H1 (cell line): ENCODE measurements around the gene CCDC102A. TPM values are rescaled to one million over a fixed set of nuclear protein-coding genes. Genes with fewer than 3 reads are reported as not detected.

ENCODE experiments used
- CTCF ChIA-PET: fragments of 300-600 bp; sonication (Branson Sonifier 250); formaldehyde crosslinking; loops from one replicate; lab custom pipeline; 2021; ENCODE audit not compliant: partially characterized antibody; lab: Charles Lee
- POLR2A ChIA-PET: fragments of 300-600 bp; sonication (Branson Sonifier 250); formaldehyde crosslinking; loops from one replicate; lab custom pipeline; 2021; ENCODE audit warnings: inconsistent platforms; ENCODE audit not compliant: partially characterized antibody; lab: Charles Lee
- DNase-seq, 2 experiments: peaks; one replicate each; pipeline versions ENCODE4 v3.0.0 to v3.0.0-alpha.2; 2010 to 2022; ENCODE audit warnings: low spot score in 2 of 2, low read depth in 1 of 2, mixed read lengths in 1 of 2
- FAIRE-seq: peaks from 2 replicates; lab custom pipeline; 2011; peaks lifted over from hg19 to GRCh38; lab: Jason Lieb, UNC
- H2AFZ ChIP-seq: 2 replicates; pipeline ENCODE4 v1.8.1; 2012; ENCODE audit warnings: low read length, inconsistent platforms
- H2AK5ac ChIP-seq: 2 replicates; pipeline ENCODE4 v1.6.1; 2013; ENCODE audit warnings: low read depth, low read length
- H2BK120ac ChIP-seq: replicated peaks from 2 replicates; pipeline ENCODE3; 2013; ENCODE audit warnings: low read depth, low read length, inconsistent platforms
- H2BK12ac ChIP-seq: 2 replicates; pipeline ENCODE4 v1.6.1; 2013; ENCODE audit warnings: low read depth, low read length
- H2BK15ac ChIP-seq: 2 replicates; pipeline ENCODE4 v1.6.1; 2013; ENCODE audit warnings: low read length
- H2BK20ac ChIP-seq: 2 replicates; pipeline ENCODE4 v1.6.1; 2013; ENCODE audit warnings: low read length
- H2BK5ac ChIP-seq: 2 replicates; pipeline ENCODE4 v1.6.1; 2013; ENCODE audit warnings: low read depth, low read length
- H3K14ac ChIP-seq: 2 replicates; pipeline ENCODE4 v1.6.1; 2013; ENCODE audit warnings: inconsistent platforms; ENCODE audit not compliant: insufficient read length
- H3K18ac ChIP-seq: 2 replicates; pipeline ENCODE4 v1.6.1; 2013; ENCODE audit warnings: low read length; ENCODE audit errors: extremely low read depth
- H3K23ac ChIP-seq: 2 replicates; pipeline ENCODE4 v1.6.1; 2013; ENCODE audit warnings: inconsistent platforms; ENCODE audit not compliant: insufficient read length
- H3K23me2 ChIP-seq: 2 replicates; pipeline ENCODE4 v1.6.1; 2013; ENCODE audit warnings: low read depth, low read length
- H3K27ac ChIP-seq: 2 replicates; pipeline ENCODE4 v1.6.1; 2011; ENCODE audit warnings: low read depth, low read length, inconsistent platforms
- H3K27me3 ChIP-seq, 4 experiments: replicated peaks in 1 of 4; 1 replicate in 1 of 4; 2 replicates in 3 of 4; pipeline versions ENCODE4 v1.6.1 to v1.8.1; 2011 to 2013; ENCODE audit warnings: low read length in 3 of 4, mild to moderate bottlenecking in 3 of 4, inconsistent platforms in 2 of 4, mixed read lengths in 2 of 4, moderate library complexity in 1 of 4; ENCODE audit not compliant: control insufficient read depth in 3 of 4, insufficient read depth in 3 of 4; ENCODE audit errors: extremely low read depth in 1 of 4
- H3K36me3 ChIP-seq, 4 experiments: 2 replicates each; pipeline versions ENCODE4 v1.6.1 to v1.8.1; 2011 to 2013; ENCODE audit warnings: mild to moderate bottlenecking in 4 of 4, low read length in 3 of 4, moderate library complexity in 2 of 4, control low read depth in 1 of 4, inconsistent platforms in 1 of 4; ENCODE audit not compliant: insufficient read depth in 4 of 4, control insufficient read depth in 2 of 4
- H3K4ac ChIP-seq: replicated peaks from 2 replicates; pipeline ENCODE3; 2013; ENCODE audit warnings: low read length, low read depth, mixed read lengths, inconsistent platforms; ENCODE audit not compliant: insufficient read length
- H3K4me1 ChIP-seq, 4 experiments: replicated peaks in 1 of 4; 1 replicate in 1 of 4; 2 replicates in 3 of 4; pipeline versions ENCODE4 v1.6.1 to v1.8.1; 2011 to 2013; ENCODE audit warnings: low read length in 3 of 4, inconsistent platforms in 2 of 4, mixed read lengths in 1 of 4; ENCODE audit not compliant: insufficient read depth in 4 of 4, control insufficient read depth in 3 of 4
- H3K4me2 ChIP-seq, 2 experiments: 2 replicates each; pipeline versions ENCODE4 v1.6.1 to v1.8.1; 2011 to 2013; ENCODE audit warnings: low read depth in 2 of 2, low read length in 2 of 2, control low read depth in 1 of 2, inconsistent platforms in 1 of 2, mild to moderate bottlenecking in 1 of 2; ENCODE audit not compliant: insufficient read depth in 1 of 2
- H3K4me3 ChIP-seq, 4 experiments: fragments of 200-600, 300-600 bp in 1 of 4; sonication (generic), shearing (Covaris generic), sonication (Bioruptor Twin) in 1 of 4; 2 replicates each; pipeline versions ENCODE4 v1.5.1 to v1.8.1; 2011 to 2016; ENCODE audit warnings: low read length in 4 of 4, low read depth in 3 of 4, control low read depth in 2 of 4, inconsistent platforms in 2 of 4, mild to moderate bottlenecking in 2 of 4, mixed read lengths in 1 of 4, moderate library complexity in 1 of 4; ENCODE audit not compliant: insufficient read depth in 2 of 4; ENCODE audit errors: extremely low read depth in 1 of 4
- H3K56ac ChIP-seq: replicated peaks from 2 replicates; pipeline ENCODE3; 2013; ENCODE audit warnings: low read depth, mild to moderate bottlenecking, mixed read lengths, low read length, inconsistent platforms; ENCODE audit not compliant: insufficient read length
- H3K79me1 ChIP-seq: 2 replicates; pipeline ENCODE4 v1.6.1; 2013; ENCODE audit warnings: low read depth, low read length, control low read depth
- H3K79me2 ChIP-seq, 2 experiments: 2 replicates each; pipeline versions ENCODE4 v1.6.1 to v1.8.1; 2012 to 2013; ENCODE audit warnings: low read length in 2 of 2, mild to moderate bottlenecking in 2 of 2, inconsistent platforms in 1 of 2; ENCODE audit not compliant: insufficient read depth in 2 of 2, control insufficient read depth in 1 of 2
- H3K9ac ChIP-seq, 4 experiments: replicated peaks in 1 of 4; 1 replicate in 1 of 4; 2 replicates in 3 of 4; pipeline versions ENCODE4 v1.6.1 to v1.8.1; 2011 to 2013; ENCODE audit warnings: low read depth in 3 of 4, low read length in 3 of 4, control low read depth in 2 of 4, mild to moderate bottlenecking in 2 of 4, moderate library complexity in 2 of 4, inconsistent platforms in 1 of 4; ENCODE audit errors: extremely low read depth in 1 of 4
- H3K9me3 ChIP-seq, 2 experiments: 2 replicates each; pipeline versions ENCODE4 v1.6.1 to v1.8.1; 2012 to 2013; ENCODE audit warnings: mild to moderate bottlenecking in 2 of 2, moderate library complexity in 2 of 2, control low read depth in 1 of 2, inconsistent platforms in 1 of 2, low read depth in 1 of 2, low read length in 1 of 2, mixed read lengths in 1 of 2; ENCODE audit not compliant: insufficient read depth in 2 of 2
- H4K20me1 ChIP-seq, 2 experiments: replicated peaks in 1 of 2; 2 replicates each; pipeline versions ENCODE3 to v1.8.1; 2011 to 2013; ENCODE audit warnings: inconsistent platforms in 2 of 2, low read length in 2 of 2, mild to moderate bottlenecking in 1 of 2; ENCODE audit not compliant: insufficient read depth in 2 of 2, control insufficient read depth in 1 of 2
- H4K5ac ChIP-seq: 2 replicates; pipeline ENCODE4 v1.6.1; 2013; ENCODE audit warnings: low read length, low read depth, mixed read lengths, inconsistent platforms; ENCODE audit not compliant: insufficient read length
- H4K8ac ChIP-seq: 2 replicates; pipeline ENCODE4 v1.8.0; 2013; ENCODE audit warnings: mild to moderate bottlenecking, moderate library complexity, low read length, inconsistent platforms; ENCODE audit not compliant: insufficient read depth; ENCODE audit errors: extremely low read depth
- H4K91ac ChIP-seq: replicated peaks from 2 replicates; pipeline ENCODE3; 2013; ENCODE audit warnings: low read length, mixed read lengths, inconsistent platforms; ENCODE audit not compliant: insufficient read length
- BRCA1 ChIP-seq: IDR thresholded peaks from 2 replicates; pipeline ENCODE4 v1.6.1; 2012; ENCODE audit warnings: low read depth, low read length, improper control_type of control experiment
- CBX8 ChIP-seq: fragments of 300-800, 300-1000 bp; sonication (generic); IDR thresholded peaks from 2 replicates; pipeline ENCODE4 v1.7.1; 2016; ENCODE audit warnings: low read depth, low read length, borderline replicate concordance
- FOSL1 ChIP-seq: IDR thresholded peaks from 2 replicates; pipeline ENCODE4 v1.6.1; 2011; ENCODE audit warnings: mild to moderate bottlenecking, low read depth, low read length, moderate library complexity; ENCODE audit not compliant: insufficient read depth
- GABPA ChIP-seq: IDR thresholded peaks from 2 replicates; pipeline ENCODE4 v1.6.1; 2011; ENCODE audit warnings: mild to moderate bottlenecking, low read length, moderate library complexity, borderline replicate concordance; ENCODE audit not compliant: insufficient read depth
- SP1 ChIP-seq: IDR thresholded peaks from 2 replicates; pipeline ENCODE4 v1.6.1; 2011; ENCODE audit warnings: low read depth, low read length
- SUZ12 ChIP-seq: fragments of 200-600 bp; sonication (generic); IDR thresholded peaks from 2 replicates; pipeline ENCODE4 v1.6.1; 2012; ENCODE audit warnings: mild to moderate bottlenecking, inconsistent platforms, low read length, moderate library complexity, mixed read lengths
- TCF12 ChIP-seq: IDR thresholded peaks from 2 replicates; pipeline ENCODE4 v1.6.1; 2011; ENCODE audit warnings: low read depth, mild to moderate bottlenecking, low read length
- ZNF274 ChIP-seq: IDR thresholded peaks from 2 replicates; pipeline ENCODE4 v1.7.0; 2012; ENCODE audit warnings: low read length, borderline replicate concordance; ENCODE audit errors: extremely low read depth
- WGBS, 2 experiments: shearing (Covaris generic) in 1 of 2; methylation state at CpG; one replicate each; pipeline versions ENCODE4 v1.1.6 to v1.1.7; 2013 to 2015; ENCODE audit warnings: low lambda C conversion rate in 2 of 2, mixed read lengths in 2 of 2, inconsistent platforms in 1 of 2, low coverage in 1 of 2, missing lambda C conversion rate in 1 of 2; ENCODE audit not compliant: insufficient replicate concordance in 2 of 2, insufficient coverage in 1 of 2, insufficient read length in 1 of 2; ENCODE audit errors: extremely low coverage in 1 of 2, missing lambda C conversion rate in 1 of 2; 5-methylcytosine and 5-hydroxymethylcytosine counted together
- polyA plus RNA-seq, 7 experiments: library from polyadenylated mRNA; depleted of rRNA in 3 of 7; stranded (reverse) in 5 of 7; unstranded in 2 of 7; fragments of >200 nt in 5 of 7; fragments of 200-250 nt in 2 of 7; gene quantifications; 1 replicate in 5 of 7; 2 replicates in 1 of 7; 4 replicates in 1 of 7; pipeline versions ENCODE4 v1.2.1 to v1.2.3, GENCODE V29; 2011 to 2013; ENCODE audit warnings: missing spikeins in 2 of 7, mixed read lengths in 2 of 7
- total RNA-seq: library from RNA; stranded (reverse); fragmentation: NEBNext Ultra II Directional; extraction: Animal tissue kit (Norgen Biotek cat#: 25700); gene quantifications from 2 replicates; pipeline ENCODE4 v1.2.1, GENCODE V29; 2021
- TF ChIP-seq, protein P1 (sequence below), 3 experiments: IDR thresholded peaks; 1 replicate in 2 of 3; 2 replicates in 1 of 3; pipeline versions ENCODE4 v1.5.1 to v1.6.1; 2011; ENCODE audit warnings: low read length in 3 of 3, mild to moderate bottlenecking in 3 of 3, inconsistent platforms in 2 of 3, low read depth in 1 of 3, moderate library complexity in 1 of 3; ENCODE audit not compliant: insufficient read depth in 1 of 3; ENCODE audit errors: control extremely low read depth in 1 of 3

The CCDC102A gene
- total and polyA plus RNA-seq, 2 of the 8 experiments (the other 6 are each of a cell fraction or from before 2014, with no cell fraction given) = 4.0 to 7.5 TPM

DNA sequence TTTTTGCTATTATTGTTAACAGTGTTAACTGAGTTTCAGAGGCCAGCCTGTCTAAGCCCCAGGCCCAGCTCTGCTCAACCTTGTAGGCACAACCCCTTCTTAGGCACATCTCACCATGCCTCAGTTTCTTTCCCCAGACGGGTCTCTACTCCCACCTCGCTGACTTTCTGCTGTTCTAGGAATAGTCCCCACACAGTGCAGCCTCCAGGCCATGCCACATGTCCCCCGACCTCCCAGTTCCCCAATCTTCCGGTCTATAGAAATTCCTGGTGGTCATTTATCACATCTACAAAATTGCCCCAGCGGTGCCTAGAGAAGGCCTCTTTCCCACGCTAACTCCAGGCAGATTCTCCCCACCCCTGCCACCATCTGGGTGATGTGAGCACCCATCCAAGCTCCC lies 40.8 kb upstream of the CCDC102A start:
- no peak overlapping the region for H3K9ac ChIP-seq
- POLR2A ChIA-PET = interaction anchor here (1.4 kb wide), 1 partner anchor 159 kb away, joined by 3 read pairs; no protein-coding TSS in a partner anchor
- 83% methylated on average over 6 of the region's 6 CpGs; no CpG with 5 or more reads in 1 of the 2 experiments for WGBS, 2 experiments
- no peaks in the 10 kb centered on the region for H3K79me2 ChIP-seq
- H2AK5ac ChIP-seq = no peak overlapping the region
- no peak overlapping the region for H3K18ac ChIP-seq
- H3K4me1 ChIP-seq = no peaks in the 10 kb centered on the region; a peak in 1 of 7 replicates
- H3K4me3 ChIP-seq = no peak overlapping the region
- H3K27ac ChIP-seq = no peak overlapping the region
- no peak overlapping the region for H2AFZ ChIP-seq
- H3K23ac ChIP-seq = no peak overlapping the region
- CTCF ChIA-PET = interaction anchor here (0.6 to 5.2 kb wide), 43 partner anchors 8 to 380 kb away, joined by 3 to 88 read pairs (median 7); partner anchors contain the start of genes ADGRG3, ADGRG5 and KATNB1
- no peak overlapping the region for H2BK12ac ChIP-seq
- H3K23me2 ChIP-seq = no peaks in the 10 kb centered on the region
- H2BK120ac ChIP-seq = no peak overlapping the region
- H4K20me1 ChIP-seq = no peaks in the 10 kb centered on the region
- no peak overlapping the region for H2BK20ac ChIP-seq
- FAIRE-seq = no peak
- no peaks in the 10 kb centered on the region for H3K79me1 ChIP-seq
- no peak overlapping the region for H2BK15ac ChIP-seq
- TF ChIP-seq CBX8 = no peak
- no peak for TF ChIP-seq SUZ12
- TF ChIP-seq, protein P1, sequence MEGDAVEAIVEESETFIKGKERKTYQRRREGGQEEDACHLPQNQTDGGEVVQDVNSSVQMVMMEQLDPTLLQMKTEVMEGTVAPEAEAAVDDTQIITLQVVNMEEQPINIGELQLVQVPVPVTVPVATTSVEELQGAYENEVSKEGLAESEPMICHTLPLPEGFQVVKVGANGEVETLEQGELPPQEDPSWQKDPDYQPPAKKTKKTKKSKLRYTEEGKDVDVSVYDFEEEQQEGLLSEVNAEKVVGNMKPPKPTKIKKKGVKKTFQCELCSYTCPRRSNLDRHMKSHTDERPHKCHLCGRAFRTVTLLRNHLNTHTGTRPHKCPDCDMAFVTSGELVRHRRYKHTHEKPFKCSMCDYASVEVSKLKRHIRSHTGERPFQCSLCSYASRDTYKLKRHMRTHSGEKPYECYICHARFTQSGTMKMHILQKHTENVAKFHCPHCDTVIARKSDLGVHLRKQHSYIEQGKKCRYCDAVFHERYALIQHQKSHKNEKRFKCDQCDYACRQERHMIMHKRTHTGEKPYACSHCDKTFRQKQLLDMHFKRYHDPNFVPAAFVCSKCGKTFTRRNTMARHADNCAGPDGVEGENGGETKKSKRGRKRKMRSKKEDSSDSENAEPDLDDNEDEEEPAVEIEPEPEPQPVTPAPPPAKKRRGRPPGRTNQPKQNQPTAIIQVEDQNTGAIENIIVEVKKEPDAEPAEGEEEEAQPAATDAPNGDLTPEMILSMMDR (IDR thresholded peaks at IDR 0.05; ENCODE audit: control extremely low read depth in 1 of 3, insufficient read depth in 1 of 3, low read depth in 1 of 3, low read length in 3 of 3) = no peak
- TF ChIP-seq ZNF274 = no peak
- TF ChIP-seq GABPA = no peak
- TF ChIP-seq SP1 = no peak
- TF ChIP-seq FOSL1 = no peak
- no peak for TF ChIP-seq TCF12
- no peak for TF ChIP-seq BRCA1
- no peak overlapping the region for H4K5ac ChIP-seq
- no peak overlapping the region for H3K4me2 ChIP-seq
- no peak overlapping the region for H4K91ac ChIP-seq
- H3K9me3 ChIP-seq = no peaks in the 10 kb centered on the region
- H3K4ac ChIP-seq = no peak overlapping the region
- H2BK5ac ChIP-seq = no peak overlapping the region
- H3K36me3 ChIP-seq = no peaks in the 10 kb centered on the region; a peak in 1 of 8 replicates
- no peak overlapping the region for H4K8ac ChIP-seq
- H3K27me3 ChIP-seq = peaks cover 0 to 4% (median 0%) of the 10 kb centered on the region in 4 experiments; a peak in 3 of 7 replicates
- H3K56ac ChIP-seq = no peak overlapping the region
- no peak overlapping the region for H3K14ac ChIP-seq
- no peak for DNase-seq
